Keratinocyte (primary cell): Measurements from ENCODE around the gene TIMM23B. TPM values are rescaled to one million over a fixed set of nuclear protein-coding genes. Genes with fewer than 3 reads are reported as not detected.
"Not testable (repeated sequence)": the region's sequence is repeated elsewhere in the genome, so short reads cannot be mapped to it uniquely, and the experiment has no call there.

Experiments
- DNase-seq: peaks from one replicate; pipeline ENCODE4 v3.0.0-alpha.2; 2011; ENCODE audit warnings: low read depth, missing footprints, low spot score
- FAIRE-seq: peaks from 2 replicates; lab custom pipeline; 2011; peaks lifted over from hg19 to GRCh38; lab: Jason Lieb, UNC
- H2AFZ ChIP-seq: 2 replicates; pipeline ENCODE4 v1.6.0; 2012; ENCODE audit warnings: low read length, control low read depth, inconsistent platforms; ENCODE audit not compliant: control insufficient read depth
- H3K27ac ChIP-seq: 2 replicates; pipeline ENCODE4 v1.5.1; 2011; ENCODE audit warnings: low read length; ENCODE audit not compliant: control insufficient read depth, insufficient read depth
- H3K27me3 ChIP-seq: 3 replicates; pipeline ENCODE4 v1.6.0; 2011; ENCODE audit warnings: low read length; ENCODE audit not compliant: control insufficient read depth, insufficient read depth; ENCODE audit errors: extremely low read depth
- H3K36me3 ChIP-seq, 2 experiments: 2 replicates in 1 of 2; 3 replicates in 1 of 2; pipeline ENCODE4 v1.5.1; 2011; ENCODE audit warnings: low read length in 2 of 2, mild to moderate bottlenecking in 1 of 2; ENCODE audit not compliant: control insufficient read depth in 2 of 2, insufficient read depth in 2 of 2; ENCODE audit errors: extremely low read depth in 1 of 2
- H3K4me1 ChIP-seq: 3 replicates; pipeline ENCODE4 v1.5.1; 2011; ENCODE audit warnings: low read length; ENCODE audit not compliant: control insufficient read depth, insufficient read depth; ENCODE audit errors: extremely low read depth
- H3K4me2 ChIP-seq: 3 replicates; pipeline ENCODE4 v1.6.0; 2011; ENCODE audit warnings: low read depth, low read length; ENCODE audit not compliant: control insufficient read depth, insufficient read depth; ENCODE audit errors: extremely low read depth
- H3K4me3 ChIP-seq, 3 experiments: fragments of 200-600 bp in 1 of 3; sonication (generic) in 1 of 3; 2 replicates in 2 of 3; 3 replicates in 1 of 3; pipeline ENCODE4 v1.5.1; 2011 to 2016; ENCODE audit warnings: low read length in 3 of 3, mild to moderate bottlenecking in 3 of 3, control low read depth in 2 of 3, inconsistent platforms in 1 of 3, low read depth in 1 of 3, mixed read lengths in 1 of 3, mixed run types in 1 of 3, moderate library complexity in 1 of 3; ENCODE audit not compliant: control insufficient read depth in 2 of 3, insufficient read depth in 2 of 3; ENCODE audit errors: extremely low read depth in 1 of 3
- H3K79me2 ChIP-seq: 2 replicates; pipeline ENCODE4 v1.6.0; 2012; ENCODE audit warnings: low read length; ENCODE audit not compliant: control insufficient read depth, insufficient read depth
- H3K9ac ChIP-seq: 3 replicates; pipeline ENCODE4 v1.6.0; 2011; ENCODE audit warnings: low read length; ENCODE audit not compliant: control insufficient read depth, insufficient read depth; ENCODE audit errors: extremely low read depth
- H3K9me1 ChIP-seq: 3 replicates; pipeline ENCODE4 v1.6.0; 2011; ENCODE audit warnings: low read length; ENCODE audit not compliant: control insufficient read depth, insufficient read depth; ENCODE audit errors: extremely low read depth
- H3K9me3 ChIP-seq: 2 replicates; pipeline ENCODE4 v1.5.1; 2012; ENCODE audit warnings: low read depth, low read length; ENCODE audit not compliant: control insufficient read depth
- H4K20me1 ChIP-seq: 3 replicates; pipeline ENCODE4 v1.6.0; 2011; ENCODE audit warnings: low read length; ENCODE audit not compliant: control insufficient read depth, insufficient read depth; ENCODE audit errors: extremely low read depth
- dilution Hi-C: fragments of 300-500 bp; cut with MboI; formaldehyde crosslinking; loops from one replicate; pipeline ENCODE4 v1.7.0; 2020; ENCODE audit warnings: low sequenced_read_pairs; ENCODE audit not compliant: extremely low pct_ligation_motif_present
- polyA plus RNA-seq, 5 experiments: library from polyadenylated mRNA; depleted of rRNA in 3 of 5; stranded (reverse) in 3 of 5; stranded (forward) in 1 of 5; unstranded in 1 of 5; fragments of >200 nt; gene quantifications; 1 replicate in 1 of 5; 2 replicates in 3 of 5; 3 replicates in 1 of 5; pipeline versions ENCODE4 v1.2.1 to v1.2.3, GENCODE V29; 2011 to 2012; ENCODE audit warnings: missing spikeins in 2 of 5, low read depth in 1 of 5, low replicate concordance in 1 of 5

Gene TIMM23B
- polyA plus RNA-seq, 1 donor (not counting 4 experiments of a cell fraction or from before 2014, with no cell fraction given) = 18.4 TPM

DNA sequence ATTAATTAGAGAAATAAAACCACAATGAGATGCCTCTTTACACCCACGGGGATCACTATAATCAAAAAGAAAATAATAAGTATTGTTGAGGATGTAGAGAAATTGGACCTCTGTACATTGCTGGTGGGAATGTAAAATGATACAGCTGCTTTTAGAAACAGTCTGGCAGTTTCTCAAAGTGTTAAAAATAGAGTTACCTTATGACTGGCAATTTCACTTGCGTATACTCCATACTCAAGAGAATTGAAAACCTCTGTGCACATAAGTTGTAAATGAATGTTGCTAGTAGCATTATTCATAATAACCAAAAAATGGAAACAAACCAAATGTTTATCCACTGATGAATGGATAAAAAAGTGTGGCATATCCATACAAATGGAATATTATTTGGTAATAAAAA is 6.3 kb downstream of the TIMM23B start:
- H3K36me3 ChIP-seq, FAIRE-seq, H4K20me1 ChIP-seq, H3K9ac ChIP-seq, H3K9me1 ChIP-seq, DNase-seq, H3K9me3 ChIP-seq, dilution Hi-C loops, H3K27me3 ChIP-seq, H2AFZ ChIP-seq, H3K4me2 ChIP-seq, H3K4me1 ChIP-seq, H3K4me3 ChIP-seq, H3K27ac ChIP-seq: not testable (repeated sequence)
- peaks cover 33% of the 10 kb centered on the region for H3K79me2 ChIP-seq

DNA sequence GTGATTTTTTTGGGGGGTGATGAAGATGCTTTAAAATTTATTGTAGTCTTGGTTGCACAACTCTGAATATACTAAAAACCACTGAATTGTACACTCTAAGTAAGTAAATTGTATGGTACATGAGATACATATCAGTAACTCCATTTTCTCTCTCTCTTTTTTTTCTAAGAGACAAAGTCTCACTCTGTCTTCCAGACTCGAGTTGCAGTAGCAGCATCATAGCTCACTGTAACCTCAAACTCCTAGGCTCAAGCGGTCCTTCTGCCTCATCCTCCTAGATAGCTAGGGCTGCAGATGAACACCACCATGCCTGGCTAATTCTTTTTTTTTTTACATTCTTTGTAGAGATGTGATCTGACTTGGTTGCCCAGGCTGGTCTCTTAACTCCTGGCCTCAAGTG is 6.9 kb downstream of the TIMM23B start:
- dilution Hi-C loops, FAIRE-seq, DNase-seq, H3K9me1 ChIP-seq, H3K4me2 ChIP-seq, H3K27me3 ChIP-seq, H3K9ac ChIP-seq, H3K36me3 ChIP-seq, H3K27ac ChIP-seq, H2AFZ ChIP-seq, H3K4me3 ChIP-seq, H3K9me3 ChIP-seq, H3K4me1 ChIP-seq, H4K20me1 ChIP-seq: not testable (repeated sequence)
- H3K79me2 ChIP-seq = peaks cover 29% of the 10 kb centered on the region

DNA sequence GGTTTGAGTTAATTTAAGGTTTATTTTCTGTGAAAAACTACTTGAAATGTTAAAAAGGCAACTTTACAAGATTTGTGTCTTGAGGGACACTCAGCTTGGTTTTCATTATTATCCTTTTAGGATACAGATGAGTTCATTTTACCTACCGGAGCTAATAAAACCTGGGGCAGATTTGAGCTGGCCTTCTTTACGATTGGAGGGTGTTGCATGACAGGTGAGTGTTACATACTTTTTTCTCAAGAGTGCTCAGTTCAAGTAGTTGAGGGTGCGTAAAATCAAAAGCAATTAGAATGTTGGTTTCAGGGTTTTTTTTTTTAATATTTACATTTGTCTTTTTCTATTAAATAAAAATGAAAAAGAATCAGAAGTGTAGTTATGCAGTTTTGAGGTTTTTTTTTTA is 10.2 kb downstream of the TIMM23B start:
- H3K9ac ChIP-seq, H4K20me1 ChIP-seq, H2AFZ ChIP-seq, H3K36me3 ChIP-seq, DNase-seq, H3K9me1 ChIP-seq, H3K27ac ChIP-seq, H3K4me1 ChIP-seq, H3K4me2 ChIP-seq, dilution Hi-C loops, FAIRE-seq, H3K27me3 ChIP-seq, H3K9me3 ChIP-seq, H3K4me3 ChIP-seq: not testable (repeated sequence)
- H3K79me2 ChIP-seq = peaks cover 17% of the 10 kb centered on the region

DNA sequence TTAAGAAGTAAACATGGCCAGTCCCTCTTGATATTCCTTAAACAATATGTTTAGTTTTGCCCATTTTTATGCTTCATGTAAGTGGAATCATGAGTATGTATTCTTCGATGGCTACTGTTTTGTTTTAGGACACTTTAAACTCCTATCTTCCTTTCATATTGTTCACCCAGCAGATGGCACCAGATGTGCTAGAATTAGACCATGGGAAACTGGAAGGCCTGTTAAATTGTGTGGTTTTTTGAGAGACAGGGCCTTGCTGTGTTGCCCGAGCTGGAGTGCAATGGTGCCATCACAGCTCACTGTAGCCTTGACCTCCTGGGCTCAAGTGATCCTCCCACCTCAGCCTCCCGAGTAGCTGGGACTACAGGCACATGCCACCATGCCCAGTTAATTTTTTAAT is 11.3 kb downstream of the TIMM23B start:
- FAIRE-seq, H3K9ac ChIP-seq, H3K27me3 ChIP-seq, H3K9me3 ChIP-seq, H3K27ac ChIP-seq, H3K4me3 ChIP-seq, dilution Hi-C loops, H3K36me3 ChIP-seq, H3K9me1 ChIP-seq, H2AFZ ChIP-seq, H3K4me2 ChIP-seq, H3K4me1 ChIP-seq, DNase-seq, H4K20me1 ChIP-seq: not testable (repeated sequence)
- peaks cover 16% of the 10 kb centered on the region for H3K79me2 ChIP-seq

DNA sequence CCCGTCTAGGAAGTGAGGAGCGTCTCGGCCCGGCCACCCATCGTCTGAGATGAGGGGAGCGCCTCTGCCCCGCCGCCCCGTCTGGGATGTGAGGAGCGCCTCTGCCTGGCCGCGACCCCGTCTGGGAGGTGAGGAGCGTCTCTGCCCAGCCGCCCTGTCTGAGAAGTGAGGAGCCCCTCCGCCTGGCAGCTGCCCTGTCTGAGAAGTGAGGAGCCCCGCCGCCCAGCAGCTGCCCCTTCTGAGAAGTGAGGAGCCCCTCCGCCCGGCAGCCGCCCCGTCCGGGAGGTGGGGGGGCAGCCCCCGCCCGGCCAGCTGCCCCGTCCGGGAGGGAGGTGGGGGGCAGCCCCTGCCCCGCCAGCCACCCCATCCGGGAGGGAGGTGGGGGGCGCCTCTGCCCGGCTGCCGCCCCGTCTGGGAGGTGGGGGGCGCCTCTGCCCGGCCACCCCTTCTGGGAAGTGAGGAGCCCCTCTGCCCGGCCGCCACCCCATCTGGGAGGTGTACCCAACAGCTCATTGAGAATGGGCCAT is 28.5 kb downstream of the TIMM23B start:
- H3K9ac ChIP-seq, H3K27me3 ChIP-seq, DNase-seq, H3K36me3 ChIP-seq, H2AFZ ChIP-seq, H3K79me2 ChIP-seq, H4K20me1 ChIP-seq, H3K9me1 ChIP-seq, H3K9me3 ChIP-seq, dilution Hi-C loops, H3K4me2 ChIP-seq, H3K4me3 ChIP-seq, H3K4me1 ChIP-seq, FAIRE-seq, H3K27ac ChIP-seq: not testable (repeated sequence)
